Left lung (tissue), 10 donors: ENCODE results near the gene ASXL3. TPM values are rescaled to one million over a fixed set of nuclear protein-coding genes. Genes with fewer than 3 reads are reported as not detected.

ENCODE experiments used
- ATAC-seq: fragments of 200-7000 bp; cut with Tn5 transposase; one replicate; pipeline ENCODE4 v1.9.1; 2020; ENCODE audit warnings: moderate library complexity
- DNase-seq, 4 donors: peaks; one replicate each; pipeline ENCODE4 v3.0.0-alpha.2; 2013 to 2020
- H3K27ac ChIP-seq, 2 donors: fragments of 200-600 bp; sonication (generic) in 1 of 2; one replicate each; pipeline versions ENCODE4 v1.5.0 to v1.8.0; 2020 to 2021
- H3K27me3 ChIP-seq, 2 donors: fragments of 200-600 bp; sonication (generic) in 1 of 2; one replicate each; pipeline versions ENCODE4 v1.5.0 to v1.8.0; 2020 to 2021
- H3K36me3 ChIP-seq, 2 donors: fragments of 200-600 bp; sonication (generic) in 1 of 2; one replicate each; pipeline versions ENCODE4 v1.5.0 to v1.8.0; 2020 to 2021
- H3K4me1 ChIP-seq, 2 donors: fragments of 200-600 bp; one replicate each; pipeline ENCODE4 v1.8.0; 2021
- H3K4me3 ChIP-seq, 2 donors: fragments of 200-600 bp; sonication (generic) in 1 of 2; one replicate each; pipeline versions ENCODE4 v1.5.0 to v1.8.0; 2020 to 2021; ENCODE audit warnings: mild to moderate bottlenecking in 1 of 2
- H3K9me3 ChIP-seq, 2 donors: fragments of 200-600 bp; sonication (generic) in 1 of 2; one replicate each; pipeline versions ENCODE4 v1.5.0 to v1.8.0; 2020 to 2021
- intact Hi-C, 2 donors: fragments of 100-400 bp; cut with DNase I; formaldehyde crosslinking; loops; one replicate each; pipeline versions ENCODE4 v1.11.2 to v1.14.2; 2022
- polyA plus RNA-seq, 6 donors: library from polyadenylated mRNA; unstranded; fragments of 120-200 nt; gene quantifications; one replicate each; pipeline ENCODE4 v1.2.1, GENCODE V29; 2013; ENCODE audit not compliant: insufficient read length in 6 of 6
- total RNA-seq, 2 donors: library from RNA; stranded (reverse); fragmentation: NEBNext Ultra II Directional; extraction: Animal tissue kit (Norgen Biotek cat#: 25700); gene quantifications; one replicate each; pipeline ENCODE4 v1.2.1, GENCODE V29; 2021
- TF ChIP-seq, protein P1 (sequence below), 2 donors: fragments of 200-600 bp; sonication (generic) in 1 of 2; IDR thresholded peaks; one replicate each; pipeline versions ENCODE4 v1.5.0 to v1.8.0; 2021; ENCODE audit warnings: antibody characterized with exemption in 2 of 2
- donor health status: DM: no; HTN: yes; CAD: no.
- donor health status: DM: no; HTN: no; CAD: no.

Gene ASXL3
- total and polyA plus RNA-seq, 8 donors, result 1.5 to 12.9 (median 11.1) TPM

DNA sequence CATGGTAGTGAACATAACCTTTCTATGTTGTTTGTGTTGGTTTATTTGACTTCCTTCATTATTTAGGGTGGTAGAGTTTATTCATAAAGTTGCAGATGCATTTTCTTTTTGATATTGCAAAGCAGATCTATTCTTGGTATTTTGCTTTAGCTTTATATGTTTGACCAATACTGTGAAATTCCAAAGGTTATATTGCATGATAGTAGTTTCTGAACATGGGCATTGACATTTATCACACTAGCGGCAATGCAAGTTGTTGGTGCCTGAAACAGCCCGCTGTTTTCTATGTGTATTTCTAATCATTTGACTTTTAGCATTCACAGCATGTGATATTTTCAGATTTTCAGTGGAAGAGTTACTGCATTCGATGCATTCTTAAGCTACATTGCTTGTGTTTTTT, 87.2 kb downstream of the ASXL3 start:
- intact Hi-C loops, result no loop called here
- no peak overlapping the region for H3K4me3 ChIP-seq
- no peak for ATAC-seq
- no peaks in the 10 kb centered on the region for H3K9me3 ChIP-seq
- H3K27ac ChIP-seq, result no peak overlapping the region
- no peaks in the 10 kb centered on the region for H3K27me3 ChIP-seq
- H3K36me3 ChIP-seq, result no peaks in the 10 kb centered on the region
- no peaks in the 10 kb centered on the region for H3K4me1 ChIP-seq
- DNase-seq, result no peak
- TF ChIP-seq, protein P1, sequence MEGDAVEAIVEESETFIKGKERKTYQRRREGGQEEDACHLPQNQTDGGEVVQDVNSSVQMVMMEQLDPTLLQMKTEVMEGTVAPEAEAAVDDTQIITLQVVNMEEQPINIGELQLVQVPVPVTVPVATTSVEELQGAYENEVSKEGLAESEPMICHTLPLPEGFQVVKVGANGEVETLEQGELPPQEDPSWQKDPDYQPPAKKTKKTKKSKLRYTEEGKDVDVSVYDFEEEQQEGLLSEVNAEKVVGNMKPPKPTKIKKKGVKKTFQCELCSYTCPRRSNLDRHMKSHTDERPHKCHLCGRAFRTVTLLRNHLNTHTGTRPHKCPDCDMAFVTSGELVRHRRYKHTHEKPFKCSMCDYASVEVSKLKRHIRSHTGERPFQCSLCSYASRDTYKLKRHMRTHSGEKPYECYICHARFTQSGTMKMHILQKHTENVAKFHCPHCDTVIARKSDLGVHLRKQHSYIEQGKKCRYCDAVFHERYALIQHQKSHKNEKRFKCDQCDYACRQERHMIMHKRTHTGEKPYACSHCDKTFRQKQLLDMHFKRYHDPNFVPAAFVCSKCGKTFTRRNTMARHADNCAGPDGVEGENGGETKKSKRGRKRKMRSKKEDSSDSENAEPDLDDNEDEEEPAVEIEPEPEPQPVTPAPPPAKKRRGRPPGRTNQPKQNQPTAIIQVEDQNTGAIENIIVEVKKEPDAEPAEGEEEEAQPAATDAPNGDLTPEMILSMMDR (IDR thresholded peaks at IDR 0.05), result no peak

DNA sequence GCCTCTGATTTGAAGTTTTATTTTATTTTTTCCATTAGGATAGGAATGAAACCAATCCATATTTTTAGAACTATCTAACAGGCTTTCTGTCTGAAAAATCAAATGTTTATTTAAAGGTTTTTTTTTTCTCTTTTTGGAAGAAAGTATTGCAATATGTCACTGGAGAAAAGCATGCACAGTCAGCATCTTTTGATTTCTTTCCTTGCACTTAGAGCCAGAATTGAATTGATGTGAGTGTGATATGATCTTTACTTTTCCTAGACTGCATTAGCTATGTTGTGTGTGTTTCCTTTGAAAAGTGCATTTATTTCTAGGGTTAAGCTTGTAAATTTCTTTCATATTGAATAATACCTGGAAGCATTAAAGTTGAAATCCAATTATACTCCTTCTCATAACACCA, 87.6 kb downstream of the ASXL3 start:
- intact Hi-C loops, result no loop called here
- Histone ChIP-seq H3K9me3 (no peaks in the 10 kb centered on the region), H3K4me1 (no peaks in the 10 kb centered on the region), H3K36me3 (no peaks in the 10 kb centered on the region), H3K27me3 (no peaks in the 10 kb centered on the region), H3K4me3 (no peak overlapping the region), H3K27ac (no peak overlapping the region)
- TF ChIP-seq, protein P1 (IDR thresholded peaks at IDR 0.05), result no peak
- ATAC-seq, result no peak
- no peak for DNase-seq

DNA sequence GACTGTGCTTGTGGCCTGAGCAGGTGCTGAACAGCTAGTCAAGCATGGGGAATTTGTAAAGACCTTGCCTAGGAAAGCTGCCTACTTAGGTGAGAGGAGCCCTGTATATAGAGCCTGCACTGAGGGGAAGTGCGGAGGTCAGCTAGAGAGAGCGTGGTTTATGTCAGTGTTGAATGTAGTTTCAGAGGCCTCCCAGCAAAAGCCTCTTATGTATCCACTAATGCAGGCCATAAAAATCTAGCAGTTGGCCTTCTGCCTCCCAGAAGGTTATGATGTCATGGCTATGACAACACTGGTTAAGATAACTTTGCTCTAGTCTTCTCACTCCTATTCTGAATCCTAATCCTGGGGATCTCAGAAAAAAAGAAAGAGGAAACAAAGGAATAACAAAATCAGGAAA, 88.9 kb downstream of the ASXL3 start:
- ATAC-seq (no peak), DNase-seq (no peak)
- intact Hi-C loops, result no loop called here
- no peak overlapping the region for H3K27ac ChIP-seq
- H3K27me3 ChIP-seq, result no peaks in the 10 kb centered on the region
- TF ChIP-seq, protein P1 (IDR thresholded peaks at IDR 0.05), result no peak
- H3K4me3 ChIP-seq, result no peak overlapping the region
- no peaks in the 10 kb centered on the region for H3K36me3 ChIP-seq
- H3K4me1 ChIP-seq, result no peaks in the 10 kb centered on the region
- H3K9me3 ChIP-seq, result no peaks in the 10 kb centered on the region

DNA sequence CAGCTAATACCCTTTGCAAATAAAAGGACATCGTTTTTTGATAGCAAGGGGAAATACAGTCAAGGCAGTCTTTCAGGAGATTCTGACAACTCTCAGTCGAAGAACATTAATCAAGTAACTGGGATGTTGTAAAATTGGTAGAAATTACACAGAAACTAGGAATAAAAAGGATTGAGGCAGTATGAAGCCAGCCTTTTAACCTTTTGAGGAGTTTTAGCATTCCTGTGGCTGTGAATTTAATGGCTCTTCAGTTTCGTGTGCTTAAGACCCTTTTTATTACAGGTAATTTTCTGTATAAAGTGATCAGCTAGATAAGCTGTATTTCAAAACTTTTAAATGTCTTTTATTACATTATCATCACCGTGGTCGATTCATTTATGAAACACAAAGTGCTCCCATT, 91.6 kb downstream of the ASXL3 start:
- no peak for ATAC-seq
- intact Hi-C loops, result no loop called here

DNA sequence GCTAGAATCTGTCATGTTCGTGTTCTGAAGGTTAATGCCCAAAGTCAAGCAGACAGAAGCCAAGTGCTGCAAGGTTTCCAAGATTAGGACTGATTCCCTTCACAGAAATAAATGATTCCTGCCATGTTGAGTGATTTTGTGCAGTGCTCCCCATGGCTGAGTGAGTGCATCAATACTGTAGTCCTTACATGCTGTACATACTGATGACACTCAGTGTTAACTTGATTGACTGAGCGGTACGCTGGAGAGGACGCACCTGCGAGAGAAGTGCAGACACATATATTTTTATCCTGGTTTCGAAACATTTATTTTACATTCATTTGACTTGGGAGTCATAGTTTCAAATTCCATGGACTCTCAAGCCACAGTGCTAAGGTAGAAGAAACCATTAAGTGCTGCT, 92.0 kb downstream of the ASXL3 start:
- intact Hi-C loops, result no loop called here
- Histone ChIP-seq H3K4me3 (no peak overlapping the region), H3K9me3 (no peaks in the 10 kb centered on the region), H3K27ac (no peak overlapping the region), H3K4me1 (no peaks in the 10 kb centered on the region), H3K36me3 (no peaks in the 10 kb centered on the region), H3K27me3 (no peaks in the 10 kb centered on the region)
- no peak for ATAC-seq
- no peak for DNase-seq
- TF ChIP-seq, protein P1 (IDR thresholded peaks at IDR 0.05), result no peak

More for the DNA sequence above, 91.6 kb downstream of the ASXL3 start:
- Histone ChIP-seq H3K27ac (no peak overlapping the region), H3K27me3 (no peaks in the 10 kb centered on the region), H3K9me3 (no peaks in the 10 kb centered on the region), H3K4me1 (no peaks in the 10 kb centered on the region), H3K4me3 (no peak overlapping the region), H3K36me3 (no peaks in the 10 kb centered on the region)
- TF ChIP-seq, protein P1 (IDR thresholded peaks at IDR 0.05), result no peak
- no peak for DNase-seq
